ENCODE data around the gene DSP. TPM values are rescaled to one million over a fixed set of nuclear protein-coding genes. Genes with fewer than 3 reads are reported as not detected.

DSP gene
- total and polyA plus RNA-seq, 8 donors = 12.0 to 125 (median 80.6) TPM

- H3K4me3 ChIP-seq = no peak overlapping the region
- WGBS, 5 donors = 63 to 76% (median 66%) methylated on average over 6 of the region's 6 CpGs
- no peaks in the 10 kb centered on the region for H3K9me3 ChIP-seq
- TF ChIP-seq EP300 (IDR thresholded peaks at IDR 0.05) (no peak), POLR2AphosphoS5 (IDR thresholded peaks at IDR 0.05) (no peak), CTCF (IDR thresholded peaks at IDR 0.05) (no peak), POLR2A (IDR thresholded peaks at IDR 0.05) (no peak)
- intact Hi-C loops (cut with DNase I; ENCODE audit: low total_unique reads) = no loop called here
- peaks cover 0 to 21% (median 0%) of the 10 kb centered on the region in 3 donors for H3K27me3 ChIP-seq
- no peak overlapping the region for H3K27ac ChIP-seq
- H3K4me1 ChIP-seq = peaks cover 0 to 11% (median 8%) of the 10 kb centered on the region in 4 donors
- H3K36me3 ChIP-seq = no peaks in the 10 kb centered on the region
- DNase-seq = no peak
Measured at GRCh38 chr6:7529141-7529540, 12.3 kb upstream of the DSP start.

GRCh38 chr6:7532232-7532631, 9.2 kb upstream of the DSP start:
- Histone ChIP-seq H3K4me1 (peaks cover 0 to 11% (median 8%) of the 10 kb centered on the region in 4 donors), H3K27me3 (peaks cover 0 to 23% (median 0%) of the 10 kb centered on the region in 3 donors), H3K4me3 (no peak overlapping the region), H3K27ac (no peak overlapping the region), H3K9me3 (no peaks in the 10 kb centered on the region), H3K36me3 (no peaks in the 10 kb centered on the region)
- peak; percentile 81 to 91 for DNase-seq
- intact Hi-C loops (cut with DNase I; ENCODE audit: low total_unique reads) = no loop called here
- TF ChIP-seq CTCF (IDR thresholded peaks at IDR 0.05) = no peak
- peak in 1 of 3 donors; percentile 46 for TF ChIP-seq POLR2AphosphoS5 (IDR thresholded peaks at IDR 0.05)
- 19 to 42% (median 26%) methylated on average over 6 of the region's 6 CpGs for WGBS, 5 donors

- intact Hi-C loops (cut with DNase I; ENCODE audit: low total_unique reads) = no loop called here
- no peaks in the 10 kb centered on the region for H3K36me3 ChIP-seq
- H3K4me1 ChIP-seq = peaks cover 0 to 11% (median 8%) of the 10 kb centered on the region in 4 donors
- H3K27ac ChIP-seq = no peak overlapping the region
- DNase-seq = no peak
- no peaks in the 10 kb centered on the region for H3K9me3 ChIP-seq
- no peak overlapping the region for H3K4me3 ChIP-seq
- TF ChIP-seq POLR2AphosphoS5 (IDR thresholded peaks at IDR 0.05) (no peak), EP300 (IDR thresholded peaks at IDR 0.05) (no peak), POLR2A (IDR thresholded peaks at IDR 0.05) (no peak), CTCF (IDR thresholded peaks at IDR 0.05) (no peak)
- peaks cover 0 to 29% (median 0%) of the 10 kb centered on the region in 3 donors for H3K27me3 ChIP-seq
- 45 to 56% (median 49%) methylated on average over 8 of the region's 8 CpGs for WGBS, 5 donors
Measured at GRCh38 chr6:7532821-7533220, 8.7 kb upstream of the DSP start.

DNA sequence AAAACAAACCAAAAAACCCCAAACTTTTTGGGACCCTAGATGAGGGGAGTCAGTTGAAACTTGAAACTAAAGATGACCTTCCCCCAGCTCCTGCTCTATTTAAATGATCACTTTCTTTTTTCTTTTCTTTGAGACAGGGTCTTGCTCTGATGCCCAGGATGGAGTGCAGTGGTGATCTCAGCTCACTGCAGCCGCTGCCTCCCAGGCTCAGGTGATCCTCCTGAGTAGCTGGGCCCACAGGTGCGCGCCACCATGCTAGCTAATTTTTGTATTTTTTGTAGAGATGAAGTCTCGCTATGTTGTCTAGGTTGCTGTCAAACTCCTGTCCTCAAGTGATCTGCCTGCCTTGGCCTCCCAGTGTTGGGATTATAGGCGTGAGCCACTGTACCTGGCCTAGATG, 7.3 kb upstream of the DSP start:
- WGBS, 5 donors = 91 to 97% (median 95%) methylated on average over 5 of the region's 5 CpGs
- H3K4me3 ChIP-seq = no peak overlapping the region
- no peak for DNase-seq
- peaks cover 0 to 11% (median 8%) of the 10 kb centered on the region in 4 donors for H3K4me1 ChIP-seq
- intact Hi-C loops (cut with DNase I; ENCODE audit: low total_unique reads) = no loop called here
- peaks cover 0 to 40% (median 0%) of the 10 kb centered on the region in 3 donors for H3K27me3 ChIP-seq
- H3K27ac ChIP-seq = no peak overlapping the region
- H3K36me3 ChIP-seq = no peaks in the 10 kb centered on the region
- no peaks in the 10 kb centered on the region for H3K9me3 ChIP-seq
- TF ChIP-seq POLR2A (IDR thresholded peaks at IDR 0.05) = no peak
- no peak for TF ChIP-seq POLR2AphosphoS5 (IDR thresholded peaks at IDR 0.05)
- TF ChIP-seq EP300 (IDR thresholded peaks at IDR 0.05) = no peak
- TF ChIP-seq CTCF (IDR thresholded peaks at IDR 0.05) = no peak

Data from stomach (tissue), 9 donors.